ENCODE measurements around the gene SUPT7L.
"Not testable (repeated sequence)": the region's sequence is repeated elsewhere in the genome, so short reads cannot be mapped to it uniquely, and the experiment has no call there.

SUPT7L gene

DNA sequence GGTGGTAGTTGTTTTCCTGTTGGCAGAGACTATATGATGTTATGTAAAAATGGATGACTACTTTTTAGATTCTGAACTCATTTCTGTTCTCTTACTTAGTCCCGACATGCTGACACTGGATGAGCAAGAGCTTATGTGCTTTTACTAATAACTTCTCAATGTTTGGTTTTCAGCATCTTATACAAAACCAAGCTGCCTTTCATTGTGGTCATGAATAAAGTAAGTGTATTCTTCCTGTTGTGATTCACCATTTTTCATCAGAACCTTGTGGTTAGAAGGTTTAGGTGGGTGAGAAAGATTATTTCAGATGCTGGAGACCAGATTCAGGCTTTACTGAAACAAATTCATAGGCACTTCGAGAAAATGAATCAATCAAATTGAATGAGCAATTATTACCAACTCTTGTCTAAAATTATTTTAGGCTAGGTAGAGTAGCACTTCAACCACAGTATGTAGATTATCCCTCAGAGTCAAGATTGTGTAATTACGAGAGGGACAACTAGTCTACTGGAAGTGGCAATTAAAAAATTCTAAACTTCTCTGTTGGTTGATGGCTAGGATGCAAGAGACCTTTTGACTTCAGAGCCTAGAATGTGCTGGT, 25.3 kb downstream of the SUPT7L start:
- no peak for TF ChIP-seq CTCF (IDR thresholded peaks at IDR 0.05; ENCODE audit: extremely low read depth, missing control alignments)
- no peak for DNase-seq (ENCODE audit: low spot score)

GRCh38 chr2:27636766-27637165, 26.6 kb downstream of the SUPT7L start:
- DNase-seq (ENCODE audit: low spot score) = no peak
- no peak for TF ChIP-seq CTCF (IDR thresholded peaks at IDR 0.05; ENCODE audit: extremely low read depth, missing control alignments)

GRCh38 chr2:27634291-27634690, 29.1 kb downstream of the SUPT7L start:
- TF ChIP-seq CTCF (IDR thresholded peaks at IDR 0.05; ENCODE audit: extremely low read depth, missing control alignments) = no peak
- no peak for DNase-seq (ENCODE audit: low spot score)

GRCh38 chr2:27630257-27630656, 33.2 kb downstream of the SUPT7L start:
- not testable (repeated sequence) for DNase-seq (ENCODE audit: low spot score)

- DNase-seq (ENCODE audit: low spot score) = peak; percentile 85
- no peak for TF ChIP-seq CTCF (IDR thresholded peaks at IDR 0.05; ENCODE audit: extremely low read depth, missing control alignments)
Measured at GRCh38 chr2:27628767-27629709, 34.4 kb downstream of the SUPT7L start, which contains the start of the genes CCDC121 and GPN1. Gene CCDC121, minus strand, starts transcription at chr2:27629012. Its CDS starts 1,213 bp downstream, at chr2:27627799. Gene GPN1, plus strand, starts transcription at chr2:27629050. Its CDS starts 9 bp downstream, at chr2:27629059.

DNA sequence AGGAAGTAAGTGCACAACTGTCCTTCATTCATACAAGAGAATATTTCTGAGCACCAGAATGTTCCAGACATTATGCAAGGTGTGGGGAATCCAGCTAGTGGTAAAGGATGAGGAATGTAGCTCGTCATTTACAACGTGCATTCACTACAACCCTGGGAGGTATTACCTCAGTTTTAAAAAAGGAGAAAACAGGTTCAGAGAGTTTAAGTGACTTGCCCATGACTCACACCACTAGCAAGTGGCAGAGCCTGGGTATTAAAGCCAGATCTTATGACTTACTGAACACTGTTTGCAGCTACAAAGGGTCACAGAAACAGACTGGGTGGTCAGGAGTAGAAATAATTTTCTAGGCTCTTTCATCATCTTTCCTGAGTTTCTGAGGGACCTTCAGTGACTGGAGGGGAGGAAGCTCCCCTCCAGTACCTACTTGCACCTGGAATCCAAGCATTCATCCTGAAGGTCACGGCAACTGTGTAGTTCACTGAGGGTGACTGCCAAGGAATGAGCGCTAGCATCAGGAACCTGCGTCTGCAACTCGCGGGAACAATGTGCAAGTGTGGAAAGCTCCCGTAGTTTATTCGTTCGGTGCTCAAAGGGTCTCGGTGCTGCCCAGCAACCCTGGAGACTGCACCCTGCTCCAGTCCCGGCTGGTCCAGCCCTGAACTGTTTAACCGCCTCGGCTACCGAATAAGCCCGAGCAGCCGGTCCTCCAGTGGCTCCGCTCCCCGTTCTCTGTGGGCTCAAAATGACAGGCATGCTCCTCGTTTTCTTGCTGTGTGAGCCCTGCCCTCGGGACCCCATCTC, 35.2 kb downstream of the SUPT7L start:
- no peak for DNase-seq (ENCODE audit: low spot score)
- TF ChIP-seq CTCF (IDR thresholded peaks at IDR 0.05; ENCODE audit: extremely low read depth, missing control alignments) = no peak

DNA sequence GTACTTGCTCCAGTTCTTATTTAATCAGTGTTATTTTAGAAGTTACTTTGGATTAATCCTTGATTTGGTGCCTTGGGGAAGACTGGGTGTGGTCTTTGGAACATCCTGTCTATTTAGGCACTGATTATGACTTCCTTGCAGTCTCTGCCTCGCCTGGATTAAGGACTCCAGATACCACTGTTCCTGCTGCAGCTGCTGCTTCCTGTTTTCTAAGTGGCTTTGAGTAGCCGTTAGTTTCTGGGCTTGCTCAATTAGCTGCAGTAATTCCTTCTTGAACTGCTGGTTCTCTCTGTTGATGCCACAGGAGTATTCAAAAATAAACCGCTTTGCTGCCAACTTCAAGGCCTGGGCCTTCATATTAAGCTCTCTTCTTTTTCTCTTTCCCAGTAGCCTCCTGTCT, 36.5 kb downstream of the SUPT7L start:
- not testable (repeated sequence) for DNase-seq (ENCODE audit: low spot score)

DNA sequence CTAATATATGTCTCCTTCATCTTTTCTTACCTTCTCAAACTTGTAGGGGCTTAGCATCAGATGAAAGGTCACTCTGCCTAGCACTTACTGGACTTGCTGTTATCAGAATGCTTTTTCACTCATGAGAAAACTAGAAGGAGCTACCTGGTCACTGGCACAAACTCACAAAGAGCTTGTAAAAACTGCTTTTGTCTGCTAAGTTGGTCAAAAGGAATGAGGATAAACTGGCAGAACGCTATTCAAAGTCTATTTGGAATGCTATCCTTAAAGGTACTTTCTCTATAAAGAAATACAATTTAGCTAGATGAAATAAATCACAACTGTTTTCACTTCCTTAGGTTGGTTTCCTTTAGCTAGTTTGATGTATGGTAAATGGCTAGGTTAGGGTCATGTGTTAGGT, 37.1 kb downstream of the SUPT7L start:
- not testable (repeated sequence) for DNase-seq (ENCODE audit: low spot score)

Measured in GM20000 (cell line).